RWPE2 (cell line): ENCODE results near the gene TRIM16.
"Not testable (repeated sequence)": the region's sequence is repeated elsewhere in the genome, so short reads cannot be mapped to it uniquely, and the experiment has no call there.

ENCODE experiments used
- ATAC-seq: fragments of 200-7000 bp; cut with Tn5 transposase; 3 replicates; pipeline ENCODE4 v1.9.1; 2021; ENCODE audit warnings: low read depth
- DNase-seq: peaks from one replicate; pipeline ENCODE4 v3.0.0-alpha.2; 2020; ENCODE audit warnings: low spot score
- H3K27ac ChIP-seq: fragments of 450-650 bp; 2 replicates; pipeline ENCODE4 v1.5.1; 2017; ENCODE audit warnings: mild to moderate bottlenecking; ENCODE audit not compliant: poor library complexity, severe bottlenecking
- H3K27me3 ChIP-seq: fragments of 250-450 bp; sonication (Bioruptor Pico); 2 replicates; pipeline ENCODE4 v1.5.1; 2021; ENCODE audit warnings: mild to moderate bottlenecking, moderate library complexity; ENCODE audit not compliant: insufficient read depth, poor library complexity, severe bottlenecking
- H3K36me3 ChIP-seq: fragments of 250-450 bp; sonication (Bioruptor Pico); 2 replicates; pipeline ENCODE4 v1.5.1; 2020; ENCODE audit warnings: low read depth, mild to moderate bottlenecking, moderate library complexity
- H3K4me1 ChIP-seq: fragments of 250-450 bp; sonication (Bioruptor Pico); 2 replicates; pipeline ENCODE4 v1.5.1; 2021; ENCODE audit warnings: mild to moderate bottlenecking, moderate library complexity; ENCODE audit not compliant: insufficient read depth, poor library complexity, severe bottlenecking
- H3K4me3 ChIP-seq: fragments of 250-450 bp; sonication (Bioruptor Pico); 2 replicates; pipeline ENCODE4 v1.5.1; 2021; ENCODE audit warnings: mild to moderate bottlenecking, moderate library complexity; ENCODE audit not compliant: severe bottlenecking
- H3K9me3 ChIP-seq: fragments of 250-450 bp; sonication (Bioruptor Pico); 2 replicates; pipeline ENCODE4 v1.5.1; 2021; ENCODE audit warnings: mild to moderate bottlenecking, moderate library complexity; ENCODE audit not compliant: severe bottlenecking

Gene TRIM16

DNA sequence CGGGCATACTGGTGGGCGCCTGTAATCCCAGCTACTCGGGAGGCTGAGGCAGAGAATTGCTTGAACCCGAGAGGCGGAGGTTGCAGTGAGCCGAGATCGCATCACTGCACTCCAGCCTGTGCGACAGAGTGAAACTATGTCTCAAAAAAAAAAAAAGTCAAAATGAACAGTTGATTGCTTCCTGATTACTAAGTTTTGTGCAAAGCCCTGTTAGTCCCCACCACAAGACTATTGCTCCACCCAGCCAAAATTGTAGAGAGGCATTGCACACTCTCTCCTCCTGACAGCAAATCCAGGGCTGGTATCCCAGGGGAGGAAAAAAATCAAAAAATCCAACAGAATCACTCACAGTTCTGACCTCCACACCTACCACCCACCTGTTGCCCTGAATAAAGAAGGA lies 91.2 kb downstream of the TRIM16 start:
- not testable (repeated sequence) for ATAC-seq

DNA sequence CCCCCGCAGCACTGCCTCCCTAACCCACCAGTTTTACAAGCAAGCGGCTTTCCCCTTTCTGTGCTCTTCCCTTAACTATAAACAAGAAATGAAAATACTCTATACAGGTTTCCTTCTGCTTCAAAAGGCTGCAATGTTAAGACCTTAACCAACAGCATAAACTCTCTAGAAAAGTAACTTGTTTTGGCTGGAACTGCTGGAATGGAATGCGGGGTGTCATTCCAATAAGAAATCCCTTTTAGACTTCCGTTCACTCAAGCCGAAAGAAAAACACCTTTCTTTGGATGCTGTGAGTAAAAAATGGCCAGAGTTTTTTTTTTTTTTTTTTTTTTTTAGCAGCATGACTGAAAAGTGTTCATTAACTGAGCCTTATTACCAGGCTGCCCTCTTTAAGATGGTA lies 92.1 kb downstream of the TRIM16 start:
- not testable (repeated sequence) for H3K4me1 ChIP-seq, H3K9me3 ChIP-seq, H3K36me3 ChIP-seq, DNase-seq, H3K27me3 ChIP-seq, H3K4me3 ChIP-seq, H3K27ac ChIP-seq, ATAC-seq

More for the DNA sequence above, 91.2 kb downstream of the TRIM16 start:
- not testable (repeated sequence) for H3K27ac ChIP-seq, H3K4me1 ChIP-seq, H3K27me3 ChIP-seq, H3K4me3 ChIP-seq, H3K9me3 ChIP-seq, H3K36me3 ChIP-seq, DNase-seq

DNA sequence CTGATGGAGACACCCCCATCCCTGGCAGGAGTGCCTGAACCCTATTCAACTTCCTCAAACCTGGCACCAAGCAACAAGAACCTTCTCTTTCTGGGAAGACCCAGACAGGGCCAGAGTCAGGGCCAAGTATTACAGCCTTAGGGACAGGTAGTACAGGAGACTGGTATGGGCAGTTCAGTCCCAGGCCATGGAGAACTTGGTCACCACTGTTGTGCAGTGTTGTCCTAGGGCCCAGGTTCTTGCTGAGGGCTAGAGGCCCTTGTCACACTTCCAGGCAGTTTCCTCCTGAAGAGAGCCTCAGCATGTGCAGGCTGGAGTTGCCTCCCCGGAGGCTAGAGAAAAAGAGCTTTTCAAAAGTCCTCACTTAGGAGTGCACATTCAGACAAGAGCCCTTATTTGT lies 93.3 kb downstream of the TRIM16 start:
- not testable (repeated sequence) for ATAC-seq, DNase-seq

DNA sequence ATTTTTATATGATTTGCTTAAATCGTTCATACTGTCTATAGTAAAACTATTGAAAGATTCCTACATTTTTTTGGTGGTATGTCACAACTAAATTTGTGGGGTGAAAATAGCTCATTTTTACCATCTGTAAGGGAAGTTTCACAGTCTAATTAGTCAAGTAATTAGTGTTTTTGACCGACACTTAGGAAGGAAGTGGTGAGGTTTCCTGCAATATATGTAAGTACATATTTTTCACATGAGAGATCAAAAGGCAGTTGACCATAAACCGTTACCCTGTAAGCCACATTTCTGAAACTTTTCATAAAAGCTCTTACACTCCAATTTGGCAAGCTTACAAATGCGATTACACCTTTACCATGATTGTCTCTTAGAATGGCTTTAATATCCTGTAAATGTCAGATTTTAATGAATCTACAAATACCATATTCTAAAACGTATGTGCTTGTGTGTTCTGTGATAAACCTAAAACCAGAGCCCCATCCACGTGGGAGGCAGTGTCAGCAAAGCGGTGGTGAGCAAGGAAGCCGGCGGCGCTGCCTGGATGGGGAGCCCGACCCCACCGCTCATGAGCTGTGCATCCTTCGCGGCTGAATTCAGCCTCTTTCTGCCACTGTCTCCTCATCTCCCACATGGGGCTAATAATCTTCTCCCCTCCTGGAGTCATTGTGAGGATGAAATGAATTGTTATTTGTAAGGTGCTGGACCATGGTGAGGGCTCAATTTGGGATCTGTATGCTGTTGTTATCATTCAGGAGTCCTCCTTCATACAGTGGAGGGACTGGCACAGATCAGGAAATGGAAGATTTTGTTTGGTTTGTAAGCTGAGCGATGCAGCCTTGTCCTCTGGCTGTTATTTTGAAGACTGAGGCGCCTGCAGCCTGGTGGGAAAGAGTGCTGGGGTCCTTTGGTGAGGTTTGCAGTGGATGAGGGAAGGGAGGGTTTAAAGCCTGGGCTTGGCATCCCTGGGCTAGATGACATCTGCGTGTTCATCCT lies 94.3 kb downstream of the TRIM16 start:
- not testable (repeated sequence) for H3K4me3 ChIP-seq, H3K27ac ChIP-seq, H3K9me3 ChIP-seq, DNase-seq, H3K36me3 ChIP-seq, ATAC-seq, H3K27me3 ChIP-seq, H3K4me1 ChIP-seq

More for the DNA sequence above, 93.3 kb downstream of the TRIM16 start:
- not testable (repeated sequence) for H3K9me3 ChIP-seq, H3K27me3 ChIP-seq, H3K4me1 ChIP-seq, H3K4me3 ChIP-seq, H3K36me3 ChIP-seq, H3K27ac ChIP-seq

DNA sequence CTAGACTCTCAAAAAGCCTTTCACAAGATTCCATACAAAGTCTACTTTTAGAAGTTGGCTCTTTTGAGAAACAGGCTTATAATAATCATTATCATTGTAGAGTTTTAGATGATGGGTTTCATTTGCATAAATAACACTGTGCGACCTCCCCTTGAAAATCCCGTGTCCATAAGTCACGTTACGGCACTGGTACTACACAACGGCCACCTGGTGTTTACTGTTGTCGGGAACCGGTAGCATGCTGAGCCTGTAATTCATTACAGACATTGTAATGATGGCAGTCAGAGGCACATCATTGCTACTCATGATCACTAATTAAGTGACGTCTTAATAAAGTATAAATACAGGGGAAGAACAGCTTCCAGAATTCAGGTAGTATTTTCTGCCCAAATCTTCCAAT lies 96.1 kb downstream of the TRIM16 start:
- H3K27ac ChIP-seq, DNase-seq, ATAC-seq: not testable (repeated sequence)

DNA sequence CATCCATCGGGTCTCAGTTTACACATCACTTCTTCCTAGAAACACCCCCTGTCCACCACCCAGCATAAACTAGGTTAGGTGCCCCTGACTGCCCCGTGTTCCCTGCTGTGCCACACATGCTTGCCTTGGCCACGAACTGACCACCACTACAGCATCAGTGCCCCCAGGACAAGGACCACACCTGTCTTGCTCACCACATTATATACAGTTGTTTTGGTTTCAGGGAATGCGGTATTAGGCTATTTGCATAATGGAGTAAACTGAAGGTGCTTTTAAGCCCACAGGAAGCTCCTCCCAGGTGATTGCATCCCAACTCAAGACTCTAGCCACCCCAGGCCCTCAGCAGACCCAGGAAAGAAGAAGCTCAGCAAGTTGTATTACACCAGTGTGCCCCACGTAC lies 100.8 kb downstream of the TRIM16 start:
- H3K27ac ChIP-seq, H3K4me3 ChIP-seq, H3K27me3 ChIP-seq, H3K36me3 ChIP-seq, DNase-seq, H3K4me1 ChIP-seq, H3K9me3 ChIP-seq, ATAC-seq: not testable (repeated sequence)

More for the DNA sequence above, 96.1 kb downstream of the TRIM16 start:
- not testable (repeated sequence) for H3K9me3 ChIP-seq, H3K4me1 ChIP-seq, H3K4me3 ChIP-seq, H3K36me3 ChIP-seq, H3K27me3 ChIP-seq

DNA sequence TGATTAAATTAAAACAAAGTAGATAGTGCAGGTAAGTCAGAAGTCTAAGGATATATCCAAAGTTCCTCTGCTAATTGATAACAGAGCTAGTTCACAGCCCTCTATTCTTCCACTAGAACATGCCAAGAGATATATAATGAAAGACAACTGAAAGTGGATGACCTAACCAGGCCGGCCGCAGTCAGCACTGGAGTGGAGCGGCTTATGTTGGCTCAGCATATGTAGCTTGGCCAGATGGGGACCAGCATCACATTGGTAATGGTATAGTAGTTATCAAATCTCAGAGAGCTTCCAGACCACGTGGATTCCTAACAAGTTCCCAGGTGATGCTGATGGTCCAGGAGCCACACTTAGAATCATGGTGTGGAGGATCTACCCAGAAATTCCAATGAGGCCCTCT lies 102.6 kb downstream of the TRIM16 start:
- not testable (repeated sequence) for H3K36me3 ChIP-seq, H3K9me3 ChIP-seq, DNase-seq, H3K27ac ChIP-seq, H3K27me3 ChIP-seq, H3K4me3 ChIP-seq, H3K4me1 ChIP-seq, ATAC-seq
